ENCODE data around the gene RAPGEF5.
A peak's percentile ranks its signal among the peaks of the same experiment; 100 is the strongest.

The RAPGEF5 gene

GRCh38 chr7:22343612-22344011, 13.3 kb downstream of the RAPGEF5 start:
- no peak for DNase-seq

DNA sequence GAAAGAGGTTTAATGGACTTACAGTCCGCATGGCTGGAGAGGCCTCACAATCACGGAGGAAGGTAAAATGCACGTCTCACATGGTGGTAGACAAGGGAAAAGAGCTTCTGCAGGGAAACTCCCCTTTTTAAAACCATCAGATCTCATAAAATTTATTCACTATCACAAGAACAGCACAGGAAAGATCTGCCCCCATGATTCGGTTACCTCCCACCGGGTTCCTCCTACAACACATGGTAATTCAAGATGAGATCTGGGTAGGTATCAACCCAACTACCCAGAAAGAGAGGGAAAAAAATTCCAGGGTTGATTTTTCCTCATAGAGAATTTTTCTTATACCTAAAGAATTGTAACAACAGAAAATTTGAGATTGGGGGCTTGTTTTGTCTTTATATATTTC, 13.9 kb downstream of the RAPGEF5 start:
- DNase-seq: no peak

GRCh38 chr7:22339725-22340390, 17.1 kb downstream of the RAPGEF5 start:
- no peak for DNase-seq

GRCh38 chr7:22338877-22339276, 18.1 kb downstream of the RAPGEF5 start:
- peak; percentile 52 for DNase-seq

DNA sequence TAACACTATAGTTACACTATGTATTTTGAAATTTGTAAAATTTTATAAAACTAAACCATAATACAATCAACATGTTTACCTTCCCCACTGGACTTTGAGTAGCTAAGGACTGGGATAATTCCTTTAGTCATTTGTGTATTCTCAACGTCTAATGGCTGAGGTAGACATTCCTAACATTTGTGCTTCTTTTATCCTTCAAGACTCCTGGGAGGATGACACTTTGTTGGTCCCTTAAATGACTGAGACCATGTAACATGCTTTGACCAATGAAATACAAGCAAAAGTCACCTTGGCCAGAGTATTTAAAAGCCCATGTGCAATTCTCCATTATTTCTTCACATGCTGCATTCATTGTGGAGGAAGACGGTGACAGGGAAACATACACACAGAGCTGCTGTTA, 18.5 kb downstream of the RAPGEF5 start:
- DNase-seq: no peak

DNA sequence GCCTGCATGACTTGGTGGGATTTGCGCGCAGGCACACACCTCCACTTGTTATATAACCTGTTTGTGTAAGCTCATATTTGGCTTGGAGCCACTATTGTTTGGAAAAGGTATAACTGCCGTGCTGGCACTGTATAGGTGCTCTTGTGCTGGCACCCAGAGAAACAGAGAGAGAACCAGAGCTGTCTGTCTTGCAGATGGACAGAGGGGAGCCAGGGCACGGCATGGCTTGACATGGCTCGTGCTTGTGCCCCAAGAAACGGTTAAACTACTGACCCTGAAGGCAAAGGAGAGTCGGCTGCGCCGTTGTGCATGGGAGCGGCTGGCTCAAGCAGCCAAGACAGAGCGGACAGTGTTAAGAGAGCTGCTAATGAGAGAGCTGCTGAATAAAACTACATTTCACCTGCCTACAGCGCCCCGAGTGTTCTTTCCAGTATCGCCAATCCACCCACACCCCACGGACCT, 23.2 kb downstream of the RAPGEF5 start:
- peak; percentile 80 for DNase-seq

DNA sequence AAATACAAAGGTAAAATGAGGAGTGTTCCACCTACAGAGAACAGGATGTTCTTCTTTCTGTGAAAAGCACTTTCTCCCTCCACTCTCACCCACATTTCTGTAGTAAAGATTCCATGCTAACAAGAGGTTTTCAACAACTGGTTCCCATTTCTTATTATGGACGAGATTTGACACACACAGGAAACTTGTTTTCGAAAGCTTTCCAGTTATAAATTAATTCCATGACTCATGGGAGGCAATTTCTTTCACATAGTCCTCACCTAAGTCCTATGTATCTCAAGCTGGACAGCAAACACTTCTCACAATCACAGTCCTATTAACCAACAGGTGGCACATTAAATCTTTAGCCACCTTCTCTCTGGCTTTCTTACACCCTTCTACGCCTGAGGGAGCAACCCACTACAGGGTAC, 24.5 kb downstream of the RAPGEF5 start:
- no peak for DNase-seq

- no peak for DNase-seq
These were observed 25.2 kb downstream of the RAPGEF5 start for GRCh38 chr7:22331704-22332103.

DNA sequence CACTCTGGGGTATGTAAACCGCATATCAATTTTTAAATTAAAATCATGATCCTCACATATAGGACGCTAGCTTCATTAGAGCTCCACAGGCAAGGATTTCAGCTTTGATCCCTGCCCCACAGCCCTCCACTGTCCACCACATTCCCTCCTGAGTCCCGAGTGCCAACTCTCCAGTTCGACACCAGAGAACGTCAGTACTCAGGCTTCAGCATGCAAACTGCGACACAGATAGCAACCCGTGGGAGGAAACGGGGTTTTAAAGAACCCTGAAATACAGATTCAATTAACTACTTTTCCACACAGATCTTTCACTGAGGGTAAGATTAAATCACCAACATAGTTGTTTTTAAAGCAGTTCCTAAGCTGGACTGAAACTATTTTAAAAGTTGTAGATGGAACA, 26.1 kb downstream of the RAPGEF5 start:
- no peak for DNase-seq

GRCh38 chr7:22329816-22330524, 27.0 kb downstream of the RAPGEF5 start:
- DNase-seq: no peak

DNA sequence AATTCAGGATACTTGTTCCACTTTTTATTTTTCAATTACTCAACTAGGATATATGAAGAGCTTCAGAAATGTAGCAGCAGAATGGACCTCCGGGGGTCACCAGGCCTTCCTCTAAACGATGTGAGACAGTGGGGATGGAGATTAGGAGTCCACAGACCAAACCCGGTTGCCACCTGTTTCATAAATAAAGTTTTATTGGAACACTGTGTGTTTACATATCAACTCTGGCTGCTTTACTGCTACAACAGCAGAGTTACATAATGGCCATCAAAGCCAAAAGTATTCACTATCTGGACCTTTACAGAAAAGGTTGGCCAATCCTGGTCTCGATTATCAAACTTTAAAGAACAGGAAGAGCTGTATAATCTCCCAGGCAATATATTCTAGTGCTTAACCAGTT, 30.8 kb downstream of the RAPGEF5 start:
- DNase-seq: no peak

DNA sequence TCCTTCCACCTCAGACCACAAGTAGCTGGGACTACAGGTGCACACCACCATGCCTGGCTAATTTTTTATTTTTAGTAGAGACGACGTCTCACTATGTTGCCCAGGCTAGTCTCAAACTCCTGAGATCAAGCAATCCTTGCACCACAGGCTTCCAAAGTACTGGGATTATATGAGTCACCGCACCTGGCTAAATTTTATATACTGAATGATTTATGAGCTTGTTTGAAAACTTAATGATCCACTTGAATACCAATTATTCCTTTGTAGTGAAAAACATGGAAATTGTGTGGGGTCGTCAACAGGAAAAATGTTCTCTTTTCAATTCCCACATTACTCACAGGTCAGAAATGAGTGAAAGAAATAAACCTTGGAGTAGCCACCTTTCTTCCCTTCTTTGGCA, 31.3 kb downstream of the RAPGEF5 start:
- DNase-seq: no peak

- DNase-seq: no peak
These were observed 33.2 kb downstream of the RAPGEF5 start for GRCh38 chr7:22323714-22324113.

DNA sequence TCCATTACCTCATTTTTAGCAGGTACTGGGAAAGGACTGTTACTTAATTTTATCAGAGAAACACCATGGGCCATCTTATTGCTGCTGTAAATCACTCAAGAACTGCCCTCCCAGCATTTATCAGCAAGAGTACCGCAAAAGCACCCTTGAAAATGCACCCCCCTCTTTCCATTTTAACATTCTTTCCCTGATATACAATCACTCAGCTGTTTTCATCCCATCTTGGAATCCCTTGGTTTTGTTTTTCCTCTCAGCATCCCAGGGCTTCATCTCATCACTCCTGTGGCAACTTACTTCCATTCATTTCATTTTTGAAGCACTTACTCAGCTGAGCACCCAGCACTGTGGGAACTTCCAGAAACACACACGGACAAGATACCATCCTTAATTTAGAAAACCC, 36.5 kb downstream of the RAPGEF5 start:
- DNase-seq: no peak

DNA sequence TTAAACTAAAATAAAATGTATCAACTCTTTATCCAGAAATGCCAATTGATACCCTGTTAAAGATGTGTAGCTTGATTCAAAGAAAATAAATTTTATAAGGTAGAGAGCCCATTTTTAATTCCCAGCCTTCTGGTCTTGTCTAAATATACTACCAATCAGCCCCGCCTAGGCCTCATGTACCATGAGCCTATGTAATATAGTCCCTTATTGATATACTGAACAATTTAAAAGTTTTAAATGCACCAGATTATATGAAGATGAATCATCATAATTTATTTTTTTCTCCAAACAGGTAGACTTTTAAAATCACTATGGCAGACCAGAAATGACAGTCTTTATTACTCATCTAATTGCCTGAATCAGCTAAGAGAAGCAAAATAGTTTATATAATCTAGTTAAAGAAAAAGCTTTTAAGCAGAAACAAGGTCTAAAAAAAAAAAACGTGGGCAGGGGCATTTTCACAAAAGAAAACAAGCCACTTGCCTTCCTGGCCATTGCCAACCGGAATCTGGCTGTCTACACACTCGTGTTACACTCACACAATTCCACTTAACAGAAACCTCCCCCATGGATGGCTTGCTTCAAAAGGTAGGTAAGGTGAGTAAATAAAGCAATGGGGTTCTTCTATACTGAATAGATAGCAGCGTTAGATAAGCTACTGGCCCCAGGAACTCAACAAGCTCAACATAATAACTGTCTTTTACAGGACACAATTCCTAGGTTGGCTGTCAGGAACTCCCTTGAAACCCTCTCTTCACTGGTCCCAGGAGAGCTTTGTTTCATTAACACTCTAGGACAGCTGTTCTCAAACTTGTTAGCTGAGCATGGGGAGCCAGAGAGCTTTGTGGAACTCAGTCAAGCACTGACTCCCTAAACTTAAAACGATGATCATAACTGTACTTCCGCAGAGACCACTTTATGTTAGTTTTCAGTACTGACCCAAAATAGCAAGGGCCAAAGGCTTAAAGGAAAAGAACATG, 37.2 kb downstream of the RAPGEF5 start:
- DNase-seq: peak; percentile 64

- DNase-seq: no peak
These were observed 38.6 kb downstream of the RAPGEF5 start for GRCh38 chr7:22318376-22318775.

GRCh38 chr7:22317632-22318031, 39.3 kb downstream of the RAPGEF5 start:
- DNase-seq: no peak

DNA sequence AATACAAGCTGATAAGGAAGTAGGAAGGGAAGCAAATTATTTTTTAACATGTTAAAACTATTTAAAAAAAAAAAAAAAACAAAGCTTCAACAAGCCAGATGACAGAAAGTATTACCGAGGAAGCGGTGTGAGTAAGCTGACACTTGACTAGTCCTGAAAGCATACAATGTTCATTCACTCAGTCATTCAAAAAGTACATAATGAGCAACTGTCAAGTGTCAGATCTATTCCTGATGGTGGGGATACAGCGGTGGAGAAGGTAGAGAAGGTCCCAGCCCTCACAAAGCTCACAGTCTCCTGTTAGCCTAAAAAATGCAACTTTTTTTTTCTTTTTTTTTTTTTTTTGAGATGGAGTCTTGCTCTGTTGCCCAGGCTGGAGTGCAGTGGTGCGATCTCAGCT, 40.0 kb downstream of the RAPGEF5 start:
- no peak for DNase-seq

GRCh38 chr7:22307816-22308215, 49.1 kb downstream of the RAPGEF5 start:
- no peak for DNase-seq

DNA sequence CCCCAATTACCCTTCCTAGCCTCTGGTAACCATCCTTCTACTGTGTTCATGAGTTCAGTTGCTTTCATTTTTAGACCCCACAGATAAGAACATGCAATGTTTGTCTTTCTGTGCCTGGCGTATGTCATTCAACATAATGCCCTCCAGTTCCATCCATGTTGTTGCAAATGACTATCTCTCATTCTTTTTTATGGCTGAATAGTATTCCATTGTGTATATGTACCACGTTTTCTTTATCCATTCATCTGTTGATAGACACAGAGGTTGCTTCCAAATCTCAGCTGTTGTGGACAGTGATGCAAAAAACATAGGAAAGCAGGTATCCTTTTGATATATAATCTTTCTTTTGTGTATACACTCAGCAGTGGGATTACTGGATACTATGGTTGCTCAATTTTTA, 51.2 kb downstream of the RAPGEF5 start:
- DNase-seq: no peak

- no peak for DNase-seq
These were observed 54.0 kb downstream of the RAPGEF5 start for GRCh38 chr7:22302951-22303423.

GRCh38 chr7:22302193-22302592, 54.8 kb downstream of the RAPGEF5 start:
- DNase-seq: no peak

- no peak for DNase-seq
These were observed 55.2 kb downstream of the RAPGEF5 start for GRCh38 chr7:22301790-22302189.
